Immature natural killer cell (primary cell): ENCODE data around the gene ULBP1. TPM values are rescaled to one million over a fixed set of nuclear protein-coding genes. Genes with fewer than 3 reads are reported as not detected.
"Not testable (repeated sequence)": the region's sequence is repeated elsewhere in the genome, so short reads cannot be mapped to it uniquely, and the experiment has no call there.

Experiments
- DNase-seq, 3 donors: peaks; one replicate each; pipeline ENCODE4 v3.0.0; 2022; ENCODE audit warnings: mixed read lengths in 1 of 3
- H3K27ac Mint-ChIP-seq, 6 donors: one replicate each; pipeline ENCODE4 v1.8.0; 2020; ENCODE audit warnings: mixed read lengths in 6 of 6, mild to moderate bottlenecking in 5 of 6, inconsistent platforms in 4 of 6, moderate library complexity in 3 of 6
- H3K27me3 Mint-ChIP-seq, 3 donors: one replicate each; pipeline ENCODE4 v1.8.0; 2020 to 2021; ENCODE audit warnings: low read depth in 3 of 3, mild to moderate bottlenecking in 3 of 3, mixed read lengths in 3 of 3, moderate library complexity in 3 of 3, inconsistent platforms in 1 of 3
- H3K36me3 Mint-ChIP-seq, 3 donors: one replicate each; pipeline ENCODE4 v1.8.0; 2020; ENCODE audit warnings: mixed read lengths in 3 of 3, inconsistent platforms in 2 of 3, mild to moderate bottlenecking in 2 of 3
- H3K4me1 Mint-ChIP-seq, 2 donors: one replicate each; pipeline ENCODE4 v1.8.0; 2020; ENCODE audit warnings: inconsistent platforms in 2 of 2, mild to moderate bottlenecking in 2 of 2, mixed read lengths in 2 of 2, moderate library complexity in 1 of 2
- H3K4me3 Mint-ChIP-seq, 5 donors: one replicate each; pipeline ENCODE4 v1.8.0; 2020; ENCODE audit warnings: mild to moderate bottlenecking in 5 of 5, mixed read lengths in 5 of 5, inconsistent platforms in 3 of 5, moderate library complexity in 3 of 5
- H3K9me3 Mint-ChIP-seq, 6 donors: one replicate each; pipeline ENCODE4 v1.8.0; 2020; ENCODE audit warnings: mild to moderate bottlenecking in 6 of 6, mixed read lengths in 6 of 6, inconsistent platforms in 4 of 6, moderate library complexity in 3 of 6
- polyA plus RNA-seq, 3 donors: library from polyadenylated mRNA; unstranded; fragments of 300-500 nt; fragmentation: Illumina TruSeq; gene quantifications; one replicate each; pipeline ENCODE4 v1.2.3, GENCODE V29; 2021

Gene ULBP1
- not detected for polyA plus RNA-seq

- H3K36me3 Mint-ChIP-seq = peaks cover 0 to 2% (median 0%) of the 10 kb centered on the region in 3 donors
- peaks cover 28 to 74% (median 39%) of the 10 kb centered on the region in 3 donors for H3K27me3 Mint-ChIP-seq
- H3K4me3 Mint-ChIP-seq = peak within 1 kb of the TSS; percentile 87 to 95 (median 92)
- peaks cover 26 to 29% of the 10 kb centered on the region in 2 donors for H3K4me1 Mint-ChIP-seq
- peak; percentile 61 to 66 (median 65) for DNase-seq
- peaks cover 0 to 2% (median 0%) of the 10 kb centered on the region in 6 donors for H3K9me3 Mint-ChIP-seq
- peak within 1 kb of the TSS in 5 of 6 donors; percentile 60 to 85 (median 76) for H3K27ac Mint-ChIP-seq
Measured at GRCh38 chr6:149963462-149964307, at the start of gene ULBP1. Gene ULBP1 (plus strand): TSS chr6:149963943. CDS start chr6:149964050, 107 bp downstream.

GRCh38 chr6:149915970-149916865 is 47.5 kb upstream of the ULBP1 start:
- Mint-ChIP-seq H3K4me3 (no peak overlapping the region), H3K27ac (no peak overlapping the region), H3K27me3 (peaks cover 6 to 26% (median 10%) of the 10 kb centered on the region in 3 donors), H3K36me3 (no peaks in the 10 kb centered on the region), H3K9me3 (peaks cover 0 to 2% (median 0%) of the 10 kb centered on the region in 6 donors), H3K4me1 (no peaks in the 10 kb centered on the region)
- DNase-seq = no peak

GRCh38 chr6:149917679-149918078 is 46.1 kb upstream of the ULBP1 start:
- no peak for DNase-seq
- no peak overlapping the region for H3K27ac Mint-ChIP-seq
- H3K4me3 Mint-ChIP-seq = no peak overlapping the region
- peaks cover 0 to 2% (median 0%) of the 10 kb centered on the region in 6 donors for H3K9me3 Mint-ChIP-seq
- peaks cover 8 to 23% (median 12%) of the 10 kb centered on the region in 3 donors for H3K27me3 Mint-ChIP-seq
- peaks cover under 1 to 7% of the 10 kb centered on the region in 2 donors for H3K4me1 Mint-ChIP-seq
- no peaks in the 10 kb centered on the region for H3K36me3 Mint-ChIP-seq

- no peak overlapping the region for H3K27ac Mint-ChIP-seq
- no peaks in the 10 kb centered on the region for H3K36me3 Mint-ChIP-seq
- no peak overlapping the region for H3K4me3 Mint-ChIP-seq
- peaks cover 0 to 4% (median 0%) of the 10 kb centered on the region in 6 donors for H3K9me3 Mint-ChIP-seq
- no peak for DNase-seq
- peaks cover 7 to 13% of the 10 kb centered on the region in 2 donors for H3K4me1 Mint-ChIP-seq
- peaks cover 10 to 27% (median 12%) of the 10 kb centered on the region in 3 donors for H3K27me3 Mint-ChIP-seq
Measured at GRCh38 chr6:149918151-149918905, 45.4 kb upstream of the ULBP1 start.

- H3K36me3 Mint-ChIP-seq, H3K9me3 Mint-ChIP-seq, H3K27ac Mint-ChIP-seq, H3K4me3 Mint-ChIP-seq, DNase-seq: not testable (repeated sequence)
- peaks cover 11 to 34% (median 12%) of the 10 kb centered on the region in 3 donors for H3K27me3 Mint-ChIP-seq
- peaks cover 10 to 17% of the 10 kb centered on the region in 2 donors for H3K4me1 Mint-ChIP-seq
Measured at GRCh38 chr6:149919126-149919833, 44.5 kb upstream of the ULBP1 start.

- DNase-seq = no peak
- no peaks in the 10 kb centered on the region for H3K36me3 Mint-ChIP-seq
- H3K27ac Mint-ChIP-seq = no peak overlapping the region
- H3K9me3 Mint-ChIP-seq = peaks cover 0 to 4% (median 0%) of the 10 kb centered on the region in 6 donors
- H3K4me1 Mint-ChIP-seq = peaks cover 10 to 17% of the 10 kb centered on the region in 2 donors
- peaks cover 11 to 34% (median 12%) of the 10 kb centered on the region in 3 donors for H3K27me3 Mint-ChIP-seq
- no peak overlapping the region for H3K4me3 Mint-ChIP-seq
Measured at GRCh38 chr6:149919834-149920225, 43.9 kb upstream of the ULBP1 start.

GRCh38 chr6:149921361-149921760 is 42.4 kb upstream of the ULBP1 start:
- Mint-ChIP-seq H3K4me1 (peaks cover 13 to 17% of the 10 kb centered on the region in 2 donors), H3K27me3 (peaks cover 13 to 44% (median 19%) of the 10 kb centered on the region in 3 donors), H3K4me3 (peak overlapping the region in 1 of 5 donors; percentile 16), H3K36me3 (no peaks in the 10 kb centered on the region), H3K27ac (no peak overlapping the region), H3K9me3 (peaks cover 0 to 4% (median 0%) of the 10 kb centered on the region in 6 donors)
- DNase-seq = no peak

- DNase-seq, H3K27ac Mint-ChIP-seq: not testable (repeated sequence)
Measured at GRCh38 chr6:149922091-149922490, 41.7 kb upstream of the ULBP1 start.

GRCh38 chr6:149922642-149923326 is 41.0 kb upstream of the ULBP1 start, which contains the start of gene RAET1G:
Gene RAET1G (minus strand): TSS chr6:149923121. CDS start chr6:149923010, 111 bp downstream.
- Mint-ChIP-seq H3K36me3 (no peaks in the 10 kb centered on the region), H3K4me3 (peak within 1 kb of the TSS; percentile 69 to 89 (median 79)), H3K27ac (no peak within 1 kb of the TSS), H3K4me1 (peaks cover 16 to 17% of the 10 kb centered on the region in 2 donors), H3K9me3 (peaks cover 0 to 4% (median 0%) of the 10 kb centered on the region in 6 donors), H3K27me3 (peaks cover 19 to 53% (median 23%) of the 10 kb centered on the region in 3 donors)
- peak; percentile 57 to 66 (median 57) for DNase-seq

More at GRCh38 chr6:149922091-149922490, 41.7 kb upstream of the ULBP1 start:
- not testable (repeated sequence) for H3K36me3 Mint-ChIP-seq, H3K9me3 Mint-ChIP-seq
- peaks cover 17 to 46% (median 20%) of the 10 kb centered on the region in 3 donors for H3K27me3 Mint-ChIP-seq
- H3K4me1 Mint-ChIP-seq = peaks cover 16 to 17% of the 10 kb centered on the region in 2 donors
- peak overlapping the region in 3 of 5 donors; percentile 18 to 65 (median 33) for H3K4me3 Mint-ChIP-seq

GRCh38 chr6:149923327-149923986 is 40.3 kb upstream of the ULBP1 start:
- no peak for DNase-seq
- H3K4me3 Mint-ChIP-seq = peak overlapping the region; percentile 69 to 89 (median 79)
- H3K9me3 Mint-ChIP-seq = peaks cover 0 to 4% (median 0%) of the 10 kb centered on the region in 6 donors
- H3K36me3 Mint-ChIP-seq = no peaks in the 10 kb centered on the region
- H3K27me3 Mint-ChIP-seq = peaks cover 23 to 58% (median 25%) of the 10 kb centered on the region in 3 donors
- peaks cover 16 to 17% of the 10 kb centered on the region in 2 donors for H3K4me1 Mint-ChIP-seq
- no peak overlapping the region for H3K27ac Mint-ChIP-seq

GRCh38 chr6:149924206-149924932 is 39.4 kb upstream of the ULBP1 start:
- no peak for DNase-seq
- peaks cover 0 to 2% (median 0%) of the 10 kb centered on the region in 6 donors for H3K9me3 Mint-ChIP-seq
- H3K36me3 Mint-ChIP-seq = no peaks in the 10 kb centered on the region
- H3K4me1 Mint-ChIP-seq = peaks cover 16 to 17% of the 10 kb centered on the region in 2 donors
- H3K27me3 Mint-ChIP-seq = peaks cover 23 to 60% (median 34%) of the 10 kb centered on the region in 3 donors
- H3K27ac Mint-ChIP-seq = no peak overlapping the region
- H3K4me3 Mint-ChIP-seq = peak overlapping the region in 4 of 5 donors; percentile 15 to 30 (median 26)
